GM19099 (cell line): Measurements from ENCODE around the gene CCSAP.

ENCODE experiments used
- POLR2A ChIP-seq: IDR thresholded peaks from 3 replicates; pipeline ENCODE4 v1.6.1; 2011; ENCODE audit warnings: low read depth; ENCODE audit not compliant: insufficient read length; ENCODE audit errors: extremely low read depth

CCSAP gene, protein sequence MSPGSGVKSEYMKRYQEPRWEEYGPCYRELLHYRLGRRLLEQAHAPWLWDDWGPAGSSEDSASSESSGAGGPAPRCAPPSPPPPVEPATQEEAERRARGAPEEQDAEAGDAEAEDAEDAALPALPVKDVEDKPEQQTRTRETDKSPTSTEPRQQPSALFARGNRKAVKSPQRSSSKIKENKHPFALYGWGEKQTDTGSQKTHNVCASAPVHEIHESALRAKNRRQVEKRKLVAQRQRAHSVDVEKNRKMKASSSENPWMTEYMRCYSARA

DNA sequence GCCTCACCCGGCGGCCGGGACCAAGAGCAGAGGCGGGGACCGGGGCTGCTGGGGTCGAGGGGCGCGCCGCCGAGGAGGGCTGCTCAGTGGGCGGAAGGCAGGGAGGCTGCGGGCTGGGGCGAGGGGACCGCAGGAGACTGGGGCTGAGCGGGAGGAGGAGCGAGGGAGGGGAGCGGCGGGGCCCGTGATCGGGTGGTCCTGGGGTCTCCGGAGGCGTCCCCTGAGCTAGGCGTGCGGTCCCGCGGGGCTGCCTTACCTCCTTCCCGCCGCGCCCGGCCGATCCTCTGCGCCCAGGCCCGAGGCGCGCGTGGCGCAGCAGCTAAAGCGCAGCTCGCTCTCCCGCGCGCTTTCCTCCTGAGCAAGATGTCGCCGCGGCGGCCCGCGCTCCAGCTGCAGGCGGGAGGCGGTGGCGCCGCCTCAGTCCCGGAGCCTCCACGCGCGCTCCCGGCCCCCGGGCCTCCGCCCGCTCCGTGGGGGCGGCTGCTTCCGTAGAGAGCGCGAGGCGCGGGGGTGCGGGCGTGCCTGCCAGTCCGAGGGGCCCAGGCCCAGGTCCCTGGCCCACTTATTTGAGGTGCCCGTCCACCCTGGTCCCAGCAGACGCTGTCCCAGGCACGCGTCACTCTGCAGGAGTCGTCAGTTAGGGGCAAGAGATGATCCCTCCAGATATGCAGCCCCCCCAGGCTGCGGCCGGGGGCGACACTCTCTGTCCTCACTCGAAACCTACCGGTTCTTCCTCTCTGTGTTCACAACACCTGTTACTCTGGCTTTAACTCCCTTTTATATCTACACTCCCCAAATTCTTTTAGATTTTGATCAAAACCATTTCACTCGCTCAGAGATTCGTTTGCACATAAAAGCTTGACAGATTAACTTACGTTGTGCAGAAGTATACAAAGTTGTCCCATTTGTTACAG lies at the start of gene CCSAP:
CCSAP (minus strand) TSS at position 392 of the 914 bp plus-strand sequence. CDS start 582 bp downstream, outside the sequence.
- peak; percentile 13 for TF ChIP-seq POLR2A

DNA sequence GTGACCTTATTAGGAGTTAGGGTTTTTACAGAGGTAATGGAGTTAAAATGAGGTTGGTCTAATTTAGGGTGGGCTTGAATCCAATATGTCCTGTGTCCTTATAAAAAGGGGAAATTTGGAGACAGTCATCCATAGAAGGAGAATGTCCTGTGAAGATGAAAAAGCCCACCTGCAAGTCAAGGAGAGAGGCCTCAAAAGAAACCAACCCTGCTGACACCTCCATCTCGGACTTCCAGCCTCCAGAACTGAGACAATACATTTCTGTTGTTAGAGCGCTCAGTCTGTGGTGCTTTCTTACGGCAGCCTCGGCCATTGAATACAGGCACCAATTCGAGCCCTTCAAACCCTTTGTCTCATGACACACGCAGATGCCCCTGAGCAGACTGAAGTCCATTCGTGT lies 47.3 kb upstream of the CCSAP start:
- no peak for TF ChIP-seq POLR2A

DNA sequence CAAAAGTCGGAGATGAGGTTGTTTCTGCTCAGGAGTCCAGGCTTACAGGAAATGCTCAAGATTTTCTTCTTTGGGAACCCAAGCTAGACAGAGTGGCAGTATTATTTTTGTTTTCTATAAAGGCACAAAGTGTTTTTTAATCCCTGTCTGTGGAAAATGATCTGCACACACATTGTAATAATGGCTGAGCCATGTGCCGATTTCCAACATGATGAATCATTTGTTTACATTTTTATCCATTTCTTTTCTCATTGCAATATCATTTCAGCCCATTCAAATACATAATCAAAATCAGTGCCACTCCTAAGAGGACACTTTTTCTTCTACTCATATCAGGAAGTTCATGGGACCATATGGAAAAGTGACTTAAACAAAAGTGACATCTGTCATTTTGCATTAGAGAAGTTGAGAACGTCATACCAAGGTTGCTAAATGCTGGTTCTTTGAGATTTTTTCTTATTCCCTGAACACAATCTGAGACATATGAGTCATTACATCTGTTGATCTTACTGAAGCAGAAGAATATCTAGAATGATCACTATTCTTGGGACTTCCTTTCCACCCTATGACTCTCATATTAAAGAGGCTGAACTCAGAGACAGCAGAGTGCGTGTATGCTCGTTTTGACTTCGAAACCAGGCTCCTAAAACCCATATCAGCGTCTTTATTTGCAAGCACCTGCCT lies 46.2 kb upstream of the CCSAP start:
- TF ChIP-seq POLR2A = no peak

GRCh38 chr1:229385853-229386456 lies 43.1 kb upstream of the CCSAP start:
- no peak for TF ChIP-seq POLR2A

DNA sequence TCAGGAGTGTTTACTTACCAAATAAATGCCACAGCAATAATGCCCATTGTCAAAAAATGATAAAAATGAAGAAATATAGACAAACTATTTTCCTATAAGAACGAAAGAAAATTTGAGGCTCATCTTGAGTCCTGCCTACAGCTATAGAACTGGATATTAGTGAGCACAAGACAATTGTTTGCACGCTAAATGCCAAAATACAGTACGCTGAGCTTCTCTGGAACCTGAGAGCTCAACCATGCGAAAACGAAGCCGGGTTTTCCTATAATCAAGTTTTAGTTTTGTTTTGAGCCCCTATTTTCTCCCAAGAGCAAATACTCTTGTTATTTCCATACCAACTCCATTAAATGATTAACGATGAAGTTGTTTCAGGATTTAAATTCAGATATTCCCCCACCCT lies 42.0 kb upstream of the CCSAP start:
- TF ChIP-seq POLR2A = no peak

GRCh38 chr1:229383961-229384360 lies 41.1 kb upstream of the CCSAP start:
- TF ChIP-seq POLR2A = no peak

DNA sequence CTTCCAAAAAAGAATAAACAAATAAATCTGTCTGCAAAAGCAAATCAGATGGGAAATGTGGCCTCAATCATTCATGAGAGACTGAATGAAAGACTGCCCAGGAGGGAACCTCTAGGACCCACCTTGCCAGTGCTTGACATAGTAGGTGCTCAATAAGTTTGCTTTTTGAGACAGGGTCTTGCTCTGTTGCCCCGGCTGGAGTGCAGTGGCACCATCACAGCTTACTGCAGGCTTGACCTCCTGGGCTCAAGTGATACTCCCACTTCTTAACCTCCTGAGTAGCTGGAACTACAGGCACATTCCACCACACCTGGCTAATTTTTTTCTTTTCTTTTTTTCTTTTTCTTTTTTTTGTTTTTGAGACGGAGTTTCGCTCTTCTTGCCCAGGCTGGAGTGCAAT lies 40.3 kb upstream of the CCSAP start:
- TF ChIP-seq POLR2A = no peak

GRCh38 chr1:229381234-229381633 lies 38.4 kb upstream of the CCSAP start:
- no peak for TF ChIP-seq POLR2A

- TF ChIP-seq POLR2A = no peak
Observed at GRCh38 chr1:229380536-229381160, 37.8 kb upstream of the CCSAP start.

GRCh38 chr1:229379846-229380245 lies 37.0 kb upstream of the CCSAP start:
- TF ChIP-seq POLR2A = no peak

DNA sequence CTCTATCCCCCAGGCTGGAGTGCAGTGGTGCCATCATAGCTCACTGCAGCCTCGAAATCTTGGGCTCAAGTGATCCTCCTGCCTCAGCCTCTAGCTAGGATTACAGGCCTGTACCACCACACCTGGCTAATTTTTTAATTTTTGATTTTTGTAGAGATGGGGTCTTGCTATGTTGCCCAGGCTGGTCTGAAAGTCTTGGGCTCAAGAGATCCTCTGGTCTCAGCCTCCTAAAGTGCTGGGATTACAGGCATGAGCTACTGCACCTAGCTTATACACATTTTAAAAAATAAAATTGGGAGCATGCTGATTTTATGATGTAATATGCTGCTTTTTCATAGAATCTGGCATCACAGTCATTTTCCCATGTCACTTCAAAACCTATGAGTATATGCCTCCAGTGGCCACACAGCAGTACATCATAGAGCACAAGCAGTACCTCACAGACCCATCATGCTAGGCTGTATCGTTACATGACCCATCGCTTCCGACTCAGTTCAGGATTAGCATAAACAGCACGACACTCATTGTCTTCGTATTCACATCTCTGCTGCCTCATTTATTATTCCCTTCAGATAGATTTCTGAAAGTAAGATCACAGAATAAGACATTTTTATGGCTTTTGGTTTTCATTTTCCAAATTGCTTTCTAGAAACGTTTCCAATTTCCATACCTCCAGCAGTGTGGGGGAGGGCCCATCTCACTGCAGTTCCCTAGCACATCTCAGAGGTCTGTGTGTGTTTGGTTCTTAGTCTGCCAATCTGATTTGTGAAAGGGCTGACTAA lies 35.9 kb upstream of the CCSAP start:
- TF ChIP-seq POLR2A = no peak

DNA sequence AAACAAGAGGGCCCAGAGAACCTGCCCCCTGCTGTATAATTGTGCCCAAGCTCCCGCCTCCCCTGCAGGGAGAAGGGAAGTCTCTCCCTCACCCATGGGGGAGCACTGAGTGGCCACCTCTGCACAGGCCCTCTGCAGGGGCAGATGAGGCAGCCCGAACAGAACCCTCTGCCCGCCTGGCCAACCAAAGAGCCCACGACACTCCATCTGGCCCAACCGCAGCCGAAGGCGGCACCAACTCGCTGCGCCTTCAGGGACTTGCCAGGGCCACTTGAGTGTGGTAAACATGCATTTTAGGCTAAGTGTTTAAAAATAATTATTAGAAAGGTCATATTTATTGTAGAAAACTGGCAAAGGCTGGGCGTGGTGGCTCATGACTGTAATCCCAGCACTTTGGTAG lies 34.6 kb upstream of the CCSAP start:
- no peak for TF ChIP-seq POLR2A

DNA sequence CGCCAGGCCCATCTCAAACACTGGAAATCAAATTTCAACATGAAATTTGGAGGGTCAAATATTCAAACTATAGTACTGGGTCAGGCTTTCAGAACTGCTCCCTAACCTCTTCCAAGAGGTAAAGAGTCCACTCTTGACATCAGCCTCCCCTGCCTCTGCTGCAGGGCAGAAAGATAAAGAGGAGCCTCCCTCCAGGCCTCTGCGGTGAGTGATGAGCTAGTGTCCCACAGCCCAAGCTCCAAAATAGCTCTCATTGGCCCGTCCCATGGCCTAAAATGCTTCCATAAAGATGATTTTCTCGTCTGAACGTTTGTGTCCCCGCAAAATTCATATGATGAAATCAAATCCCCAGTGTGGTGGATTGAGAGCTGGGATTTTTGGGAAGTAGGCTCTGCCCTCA lies 33.7 kb upstream of the CCSAP start:
- TF ChIP-seq POLR2A = no peak

GRCh38 chr1:229374485-229374884 lies 31.6 kb upstream of the CCSAP start:
- no peak for TF ChIP-seq POLR2A

DNA sequence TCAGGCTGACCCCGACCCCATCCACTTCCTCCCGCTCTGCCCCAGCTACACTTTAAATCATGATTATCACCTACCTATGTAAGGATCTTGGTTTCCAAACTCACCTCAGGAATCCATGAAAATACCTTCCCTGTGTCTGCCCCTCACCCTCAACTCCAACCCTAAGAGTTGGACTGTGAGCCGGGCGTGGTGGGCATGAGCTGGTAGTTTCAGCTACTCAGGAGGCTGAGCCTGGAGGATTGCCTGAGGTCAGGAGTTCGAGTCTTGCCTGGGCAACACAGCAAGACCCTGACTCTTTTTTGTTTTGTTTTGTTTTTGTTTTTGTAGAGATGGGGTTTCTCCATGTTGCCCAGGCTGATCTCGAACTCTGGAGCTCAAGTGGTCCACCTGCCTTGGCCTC lies 30.5 kb upstream of the CCSAP start:
- no peak for TF ChIP-seq POLR2A

GRCh38 chr1:229372251-229372650 lies 29.4 kb upstream of the CCSAP start:
- TF ChIP-seq POLR2A = no peak
